GM12892 (cell line): Measurements from ENCODE around the gene TTC21A.

Source experiments
- DNase-seq: peaks from one replicate; pipeline ENCODE4 v3.0.0; 2011; ENCODE audit not compliant: insufficient read length
- FAIRE-seq: peaks from 2 replicates; lab custom pipeline; 2011; peaks lifted over from hg19 to GRCh38; lab: Jason Lieb, UNC
- POLR2A ChIP-seq: IDR thresholded peaks from 2 replicates; pipeline ENCODE4 v1.6.1; 2011; ENCODE audit warnings: low read depth, low read length, control low read depth
- POLR2AphosphoS5 ChIP-seq: IDR thresholded peaks from 2 replicates; pipeline ENCODE4 v1.6.1; 2011; ENCODE audit warnings: low read depth, low read length, control low read depth
- TAF1 ChIP-seq: IDR thresholded peaks from 2 replicates; pipeline ENCODE4 v1.6.1; 2011; ENCODE audit warnings: low read depth, mild to moderate bottlenecking, control low read depth, low read length, borderline replicate concordance

Gene TTC21A

DNA sequence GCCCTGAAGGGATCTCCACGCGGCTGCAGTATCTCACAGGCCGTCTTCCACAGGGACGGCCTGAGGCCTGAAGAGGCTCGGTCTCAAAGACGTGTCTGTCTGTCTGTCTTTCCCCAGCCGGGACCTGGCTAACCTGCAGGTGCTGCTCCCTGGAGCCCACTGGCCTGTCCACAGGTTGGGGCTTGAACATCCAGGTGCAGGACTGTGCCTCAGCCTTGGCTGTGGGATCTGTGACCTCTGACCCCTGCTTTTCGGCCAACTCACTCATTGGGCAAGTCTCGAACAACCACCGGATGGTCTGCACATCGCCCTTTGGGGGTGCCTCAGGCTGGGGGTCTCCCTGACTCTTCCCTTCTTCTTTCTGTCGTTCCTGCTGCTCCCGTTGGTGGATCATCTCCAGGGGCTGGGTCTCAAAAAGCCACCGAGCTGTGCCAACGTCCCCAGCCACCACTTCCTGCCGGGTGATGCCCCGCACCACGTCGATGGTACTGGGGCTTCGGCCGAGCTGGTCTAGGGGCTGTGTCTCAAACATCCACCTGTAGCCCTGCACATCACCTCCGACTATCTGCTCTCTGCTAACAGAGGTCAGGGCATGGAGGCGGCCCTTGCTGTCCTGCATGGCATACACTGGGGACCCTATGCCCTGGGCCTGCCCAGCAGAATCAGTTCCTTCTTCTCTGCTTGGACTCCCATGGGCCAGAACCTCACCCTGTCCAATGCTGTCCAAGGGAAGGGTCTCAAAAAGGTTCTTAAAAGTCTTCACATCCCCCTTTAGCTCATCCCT is 80.1 kb downstream of the TTC21A start:
- no peak for FAIRE-seq
- TF ChIP-seq TAF1 (no peak), POLR2AphosphoS5 (no peak), POLR2A (no peak)
- DNase-seq = no peak
